ENCODE data around the gene BTBD7.

The BTBD7 gene

GRCh38 chr14:93331002-93331727 is 1.7 kb downstream of the BTBD7 start:
- no peak for DNase-seq (ENCODE audit: low read depth in 1 of 2, low spot score in 1 of 2)

GRCh38 chr14:93330609-93331000 is 2.2 kb downstream of the BTBD7 start:
- DNase-seq (ENCODE audit: low read depth in 1 of 2, low spot score in 1 of 2) = no peak

DNA sequence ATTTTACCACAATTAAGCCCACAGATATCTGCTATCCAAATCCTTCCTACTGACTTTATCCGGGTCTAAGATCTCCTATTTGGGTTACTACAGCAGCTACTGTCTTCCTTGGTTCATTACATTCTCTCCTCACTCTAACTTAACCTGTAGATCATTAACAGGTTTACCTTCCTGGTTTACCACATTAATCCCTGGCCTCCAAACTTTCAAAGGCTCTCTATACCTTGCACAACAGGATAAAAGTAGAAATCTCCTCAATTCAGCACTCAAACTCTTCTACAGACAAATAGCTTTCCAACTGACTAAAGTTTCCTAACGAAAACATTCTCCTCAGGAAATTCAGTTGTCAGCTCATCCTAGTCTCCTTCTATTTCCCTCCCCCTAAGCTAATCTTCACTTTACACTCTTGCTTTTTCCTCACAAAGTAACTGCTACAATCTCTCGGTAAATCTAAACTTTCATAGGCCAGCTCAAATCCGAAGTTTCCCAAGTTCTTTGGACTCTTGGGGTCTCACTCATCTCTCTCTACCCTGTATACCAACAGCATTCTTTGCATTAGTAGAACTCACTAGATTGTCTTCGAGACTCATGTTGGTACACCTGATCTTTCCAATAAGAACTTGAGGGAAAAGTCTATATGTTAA is 2.7 kb downstream of the BTBD7 start:
- no peak for DNase-seq (ENCODE audit: low read depth in 1 of 2, low spot score in 1 of 2)

DNA sequence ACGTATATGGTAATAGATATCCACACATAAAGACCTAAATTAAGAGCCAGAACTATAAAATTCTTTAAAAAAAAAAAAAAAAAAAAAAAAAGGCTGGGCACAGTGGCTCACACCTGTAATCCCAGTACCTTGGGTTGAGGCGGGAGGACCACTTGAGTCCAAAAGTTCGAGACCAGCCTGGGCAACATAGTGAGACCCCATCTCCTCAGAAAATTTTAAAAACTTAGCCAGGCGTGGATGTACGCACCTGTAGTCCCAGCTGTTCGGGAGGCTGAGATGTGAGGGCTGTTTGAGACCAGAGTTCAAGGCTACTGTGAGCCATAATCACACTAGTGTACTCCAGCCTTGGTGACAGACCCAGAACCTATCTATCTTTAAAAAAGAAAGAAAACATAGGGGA is 4.3 kb downstream of the BTBD7 start:
- DNase-seq (ENCODE audit: low read depth in 1 of 2, low spot score in 1 of 2) = no peak

- DNase-seq (ENCODE audit: low read depth in 1 of 2, low spot score in 1 of 2) = no peak
These were observed 6.6 kb downstream of the BTBD7 start for GRCh38 chr14:93326196-93326595.

GRCh38 chr14:93323600-93324174 is 9.1 kb downstream of the BTBD7 start:
- DNase-seq (ENCODE audit: low read depth in 1 of 2, low spot score in 1 of 2) = no peak

DNA sequence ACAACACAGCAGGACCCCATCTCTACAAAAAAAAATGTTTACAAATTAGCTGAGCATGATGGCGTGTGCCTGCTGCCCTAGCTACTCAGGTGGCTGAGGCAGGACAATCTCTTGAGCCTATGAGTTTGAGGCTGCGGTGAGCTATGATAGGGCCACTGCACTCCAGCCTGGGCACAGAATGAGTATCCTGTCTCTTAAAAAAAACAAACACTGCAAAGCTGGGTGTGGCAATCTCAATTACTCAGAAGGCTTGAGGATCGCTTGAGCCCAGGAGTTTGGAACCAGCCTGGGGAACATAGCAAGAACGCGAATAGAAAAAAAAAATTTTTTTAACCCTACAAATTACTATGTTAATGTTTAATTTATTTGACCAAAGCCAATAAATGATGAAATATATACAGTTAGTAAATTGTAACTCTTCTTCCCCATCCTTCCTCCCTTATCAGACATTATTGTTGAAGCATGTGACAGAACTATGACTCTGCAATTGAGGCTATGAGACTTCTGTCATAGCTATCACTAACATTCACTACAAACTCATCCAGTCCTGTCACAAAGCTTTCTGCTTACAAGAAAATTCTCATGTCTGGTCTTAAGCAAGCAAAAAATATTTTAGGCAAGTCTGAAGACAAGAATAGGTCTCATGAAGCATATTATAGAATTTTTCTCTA is 9.8 kb downstream of the BTBD7 start:
- no peak for DNase-seq (ENCODE audit: low read depth in 1 of 2, low spot score in 1 of 2)

GRCh38 chr14:93320489-93320888 is 12.3 kb downstream of the BTBD7 start:
- DNase-seq (ENCODE audit: low read depth in 1 of 2, low spot score in 1 of 2) = no peak

GRCh38 chr14:93319958-93320357 is 12.9 kb downstream of the BTBD7 start:
- DNase-seq (ENCODE audit: low read depth in 1 of 2, low spot score in 1 of 2) = no peak

- no peak for DNase-seq (ENCODE audit: low read depth in 1 of 2, low spot score in 1 of 2)
These were observed 13.3 kb downstream of the BTBD7 start for GRCh38 chr14:93319494-93319893.

- no peak for DNase-seq (ENCODE audit: low read depth in 1 of 2, low spot score in 1 of 2)
These were observed 13.9 kb downstream of the BTBD7 start for GRCh38 chr14:93318927-93319326.

DNA sequence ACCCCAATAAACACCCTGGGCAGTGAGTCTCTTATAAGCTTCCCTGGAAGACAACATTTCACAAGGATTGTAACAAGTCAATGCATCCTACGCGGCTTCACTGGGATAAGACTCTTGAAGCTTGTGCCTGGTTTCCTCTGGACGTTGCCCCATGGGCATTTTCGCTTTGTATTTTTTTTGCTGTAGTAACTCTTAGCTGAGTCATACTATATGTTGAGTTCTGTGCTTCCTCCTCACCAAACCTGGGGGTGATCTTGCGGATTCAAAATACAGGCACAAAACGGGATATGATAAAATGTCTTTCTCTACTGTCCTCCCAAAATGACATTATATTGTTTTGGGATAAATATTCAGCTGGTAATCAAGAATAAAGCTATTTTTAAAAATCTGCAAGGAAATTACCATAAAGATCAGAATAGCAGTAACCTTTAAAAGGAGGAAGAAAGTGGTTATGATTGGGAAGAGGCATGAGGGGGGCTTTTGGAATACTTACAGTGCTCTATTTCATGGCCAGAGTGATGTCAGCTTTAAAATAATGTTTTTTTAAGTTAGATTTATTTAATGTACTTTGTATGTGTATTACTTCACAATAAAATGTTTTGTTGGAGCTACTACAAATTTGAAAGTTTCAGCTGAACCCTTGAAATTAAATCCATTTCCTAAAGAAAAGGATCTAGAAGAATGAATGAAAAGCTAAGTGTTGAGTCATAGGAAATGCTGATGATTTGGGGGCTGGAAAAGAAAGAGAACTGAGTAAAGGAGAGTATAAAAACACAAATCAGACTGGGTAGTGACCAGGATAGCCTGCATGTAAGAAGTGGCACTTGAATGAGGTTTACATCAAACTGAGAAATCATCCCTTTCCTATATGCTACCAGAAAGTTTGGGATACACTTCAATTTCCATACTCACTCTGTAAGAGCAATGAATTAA is 14.7 kb downstream of the BTBD7 start:
- DNase-seq (ENCODE audit: low read depth in 1 of 2, low spot score in 1 of 2) = no peak

DNA sequence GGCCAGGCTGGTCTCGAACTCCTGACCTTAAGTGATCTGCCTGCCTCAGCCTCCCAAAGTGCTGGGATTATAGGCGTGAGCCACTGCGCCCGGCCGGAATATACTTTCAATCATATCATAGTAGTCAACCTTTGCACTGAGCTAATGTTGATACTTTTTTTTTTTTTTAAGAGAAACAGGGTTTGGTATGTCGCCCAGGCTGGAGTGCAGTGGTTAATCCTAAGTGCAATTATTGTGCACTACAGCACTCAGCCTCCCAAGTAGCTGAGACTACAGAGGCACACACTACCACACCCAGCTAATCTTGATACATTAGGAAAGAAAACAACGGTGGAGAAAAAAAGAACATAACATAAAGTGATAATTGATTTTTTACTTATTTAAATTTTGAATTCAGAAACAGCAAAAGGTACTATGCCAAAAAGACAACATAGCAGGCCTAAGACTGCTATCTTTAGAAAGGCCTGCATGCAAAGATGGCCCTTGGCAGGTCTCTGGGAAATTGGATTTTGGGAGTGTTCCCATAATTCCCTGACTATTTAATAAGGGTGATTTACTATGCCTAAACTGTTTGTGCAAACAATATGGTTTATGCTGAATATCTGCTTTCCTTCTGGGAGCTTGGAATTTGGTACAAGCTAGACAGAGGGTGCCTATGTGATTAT is 15.5 kb downstream of the BTBD7 start:
- DNase-seq (ENCODE audit: low read depth in 1 of 2, low spot score in 1 of 2) = no peak

DNA sequence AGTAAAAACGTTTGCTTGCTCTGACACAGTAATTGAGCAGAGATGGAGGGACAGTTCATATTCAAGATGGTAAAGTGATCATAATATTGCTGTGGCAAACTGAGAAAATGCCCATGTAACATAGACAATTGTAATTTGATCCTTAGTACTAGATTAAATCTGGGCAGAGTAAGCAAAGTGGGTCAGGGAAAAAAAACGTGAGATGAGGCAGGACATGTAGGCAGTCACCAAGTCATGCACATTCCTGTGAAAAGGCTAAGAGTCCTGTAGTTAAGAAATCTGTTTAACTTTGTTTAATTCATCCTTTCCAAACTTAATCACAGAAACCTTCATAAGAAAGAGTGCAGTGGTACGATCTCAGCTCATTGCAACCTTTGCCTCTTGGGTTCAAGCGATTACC is 16.1 kb downstream of the BTBD7 start:
- no peak for DNase-seq (ENCODE audit: low read depth in 1 of 2, low spot score in 1 of 2)

DNA sequence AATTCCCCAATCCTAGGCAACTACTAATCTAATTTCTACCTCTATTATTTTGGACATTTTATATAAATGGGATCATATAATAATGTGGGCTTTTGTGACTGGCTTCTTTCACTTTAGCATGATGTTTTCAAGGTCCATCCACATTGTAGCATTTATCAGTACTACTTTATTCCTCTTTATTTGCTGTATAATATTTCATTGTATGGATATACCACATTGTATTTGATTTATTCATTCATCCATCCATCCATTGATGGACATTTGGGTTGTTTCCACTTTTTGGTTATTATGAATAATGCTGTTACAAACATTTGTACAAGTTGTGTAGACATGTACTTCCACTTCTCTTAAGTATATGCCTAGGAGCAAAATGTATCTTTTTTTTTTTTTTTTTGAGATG is 17.3 kb downstream of the BTBD7 start:
- DNase-seq (ENCODE audit: low read depth in 1 of 2, low spot score in 1 of 2) = no peak

GRCh38 chr14:93311082-93311481 is 21.8 kb downstream of the BTBD7 start:
- DNase-seq (ENCODE audit: low read depth in 1 of 2, low spot score in 1 of 2) = no peak

DNA sequence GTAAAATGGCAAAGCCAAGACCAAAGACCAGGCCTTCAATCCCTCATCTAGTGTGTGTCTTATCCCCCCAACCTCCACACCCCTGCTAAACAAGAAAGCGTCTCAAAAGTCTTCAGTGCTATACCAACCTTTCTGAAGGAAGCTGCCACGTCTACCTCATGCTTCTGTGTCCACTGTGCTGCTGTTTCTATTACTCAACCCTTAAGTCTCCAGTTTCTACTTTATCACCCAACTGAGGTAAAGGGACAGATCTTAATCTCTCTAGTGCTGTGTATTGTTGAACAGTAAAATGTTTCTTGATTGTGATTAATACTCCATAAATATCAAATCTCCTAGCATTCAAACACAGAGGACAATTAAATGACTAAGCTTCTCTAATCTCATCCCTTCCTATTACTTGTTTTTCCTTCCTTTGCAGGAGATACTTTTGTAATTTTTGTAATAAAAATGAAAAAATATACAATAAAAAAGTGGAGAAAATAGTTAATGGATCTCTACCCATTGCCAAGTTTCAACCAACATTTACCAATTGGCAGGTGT is 23.3 kb downstream of the BTBD7 start:
- no peak for DNase-seq (ENCODE audit: low read depth in 1 of 2, low spot score in 1 of 2)

DNA sequence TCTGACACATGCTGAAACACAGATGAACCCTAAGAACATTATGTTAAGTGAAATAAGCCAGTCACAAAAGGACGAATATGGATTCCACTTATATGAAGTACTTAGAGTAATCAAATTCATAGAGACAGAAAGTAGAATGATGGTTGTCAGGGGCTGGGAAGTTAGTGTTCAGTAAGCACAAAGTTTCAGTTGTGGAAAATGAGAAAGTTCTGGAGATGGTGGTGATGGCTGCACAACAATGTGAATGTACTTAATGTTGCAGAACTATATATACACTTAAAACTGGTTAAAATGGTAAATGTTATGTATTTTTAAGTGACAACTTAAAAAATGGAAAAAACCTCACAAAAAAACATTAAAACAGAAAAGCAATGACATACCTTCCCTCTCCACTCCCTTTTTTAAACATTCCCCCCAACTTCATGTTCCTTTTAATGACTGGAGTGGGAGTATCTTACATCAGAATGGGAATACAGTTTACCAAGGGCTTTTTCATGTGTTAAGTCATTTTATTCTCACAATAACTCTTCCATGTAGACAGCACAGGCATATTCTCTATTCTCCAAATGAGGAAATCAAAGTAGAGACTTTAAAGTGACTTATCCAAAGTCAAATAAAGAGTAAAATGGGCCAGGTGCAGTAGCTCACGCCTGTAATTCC is 24.0 kb downstream of the BTBD7 start:
- DNase-seq (ENCODE audit: low read depth in 1 of 2, low spot score in 1 of 2) = no peak

- DNase-seq (ENCODE audit: low read depth in 1 of 2, low spot score in 1 of 2) = no peak
These were observed 26.0 kb downstream of the BTBD7 start for GRCh38 chr14:93306812-93307211.

Data from activated T-helper 1 cell treated with anti-CD3 and anti-CD28 coated beads, Interleukin-2, amount 50 U/mL, for 16 hours (primary cell).